IMR-90 (cell line): Measurements from ENCODE around the gene GGPS1.

Experiments
- CEBPB ChIP-seq: IDR thresholded peaks from 2 replicates; pipeline ENCODE4 v1.6.1; 2012; ENCODE audit warnings: low read depth, low read length, improper control_type of control experiment
- MAFK ChIP-seq: IDR thresholded peaks from 2 replicates; pipeline ENCODE4 v1.6.1; 2012; ENCODE audit warnings: low read depth, low read length, improper control_type of control experiment
- NFE2L2 ChIP-seq: fragments of 150-350 bp; IDR thresholded peaks from 2 replicates; pipeline ENCODE4 v1.6.1; 2016; ENCODE audit warnings: low read depth, mild to moderate bottlenecking, low read length
- POLR2A ChIP-seq: IDR thresholded peaks from 2 replicates; pipeline ENCODE4 v1.6.1; 2012; ENCODE audit warnings: mild to moderate bottlenecking, low read depth, low read length
- RAD21 ChIP-seq: IDR thresholded peaks from 2 replicates; pipeline ENCODE4 v1.6.1; 2012; ENCODE audit warnings: low read length, improper control_type of control experiment
- RFX5 ChIP-seq: IDR thresholded peaks from 2 replicates; pipeline ENCODE4 v1.8.0; 2012; ENCODE audit warnings: low read depth, mild to moderate bottlenecking, low read length, moderate library complexity
- TF ChIP-seq, protein P1 (sequence below): conservative IDR thresholded peaks from 2 replicates; pipeline ENCODE4 v1.5.1; 2012; ENCODE audit warnings: mild to moderate bottlenecking, low read depth, low read length, improper control_type of control experiment
- TF ChIP-seq, protein P2 (sequence below): fragments of 150-350 bp; IDR thresholded peaks from 2 replicates; pipeline ENCODE4 v1.6.1; 2016; ENCODE audit warnings: low read depth, mild to moderate bottlenecking, low read length, moderate library complexity, borderline replicate concordance
- TF ChIP-seq, protein P3 (sequence below): fragments of 150-350 bp; IDR thresholded peaks from 2 replicates; pipeline ENCODE4 v1.6.1; 2017; ENCODE audit warnings: mild to moderate bottlenecking, antibody characterized with exemption, low read length, low read depth

- TF ChIP-seq POLR2A (no peak), NFE2L2 (no peak), RFX5 (no peak), CEBPB (no peak), RAD21 (no peak), MAFK (no peak)
- TF ChIP-seq, protein P1, sequence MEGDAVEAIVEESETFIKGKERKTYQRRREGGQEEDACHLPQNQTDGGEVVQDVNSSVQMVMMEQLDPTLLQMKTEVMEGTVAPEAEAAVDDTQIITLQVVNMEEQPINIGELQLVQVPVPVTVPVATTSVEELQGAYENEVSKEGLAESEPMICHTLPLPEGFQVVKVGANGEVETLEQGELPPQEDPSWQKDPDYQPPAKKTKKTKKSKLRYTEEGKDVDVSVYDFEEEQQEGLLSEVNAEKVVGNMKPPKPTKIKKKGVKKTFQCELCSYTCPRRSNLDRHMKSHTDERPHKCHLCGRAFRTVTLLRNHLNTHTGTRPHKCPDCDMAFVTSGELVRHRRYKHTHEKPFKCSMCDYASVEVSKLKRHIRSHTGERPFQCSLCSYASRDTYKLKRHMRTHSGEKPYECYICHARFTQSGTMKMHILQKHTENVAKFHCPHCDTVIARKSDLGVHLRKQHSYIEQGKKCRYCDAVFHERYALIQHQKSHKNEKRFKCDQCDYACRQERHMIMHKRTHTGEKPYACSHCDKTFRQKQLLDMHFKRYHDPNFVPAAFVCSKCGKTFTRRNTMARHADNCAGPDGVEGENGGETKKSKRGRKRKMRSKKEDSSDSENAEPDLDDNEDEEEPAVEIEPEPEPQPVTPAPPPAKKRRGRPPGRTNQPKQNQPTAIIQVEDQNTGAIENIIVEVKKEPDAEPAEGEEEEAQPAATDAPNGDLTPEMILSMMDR = no peak
- TF ChIP-seq, protein P2, sequence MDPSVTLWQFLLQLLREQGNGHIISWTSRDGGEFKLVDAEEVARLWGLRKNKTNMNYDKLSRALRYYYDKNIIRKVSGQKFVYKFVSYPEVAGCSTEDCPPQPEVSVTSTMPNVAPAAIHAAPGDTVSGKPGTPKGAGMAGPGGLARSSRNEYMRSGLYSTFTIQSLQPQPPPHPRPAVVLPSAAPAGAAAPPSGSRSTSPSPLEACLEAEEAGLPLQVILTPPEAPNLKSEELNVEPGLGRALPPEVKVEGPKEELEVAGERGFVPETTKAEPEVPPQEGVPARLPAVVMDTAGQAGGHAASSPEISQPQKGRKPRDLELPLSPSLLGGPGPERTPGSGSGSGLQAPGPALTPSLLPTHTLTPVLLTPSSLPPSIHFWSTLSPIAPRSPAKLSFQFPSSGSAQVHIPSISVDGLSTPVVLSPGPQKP = no peak
- TF ChIP-seq, protein P3, sequence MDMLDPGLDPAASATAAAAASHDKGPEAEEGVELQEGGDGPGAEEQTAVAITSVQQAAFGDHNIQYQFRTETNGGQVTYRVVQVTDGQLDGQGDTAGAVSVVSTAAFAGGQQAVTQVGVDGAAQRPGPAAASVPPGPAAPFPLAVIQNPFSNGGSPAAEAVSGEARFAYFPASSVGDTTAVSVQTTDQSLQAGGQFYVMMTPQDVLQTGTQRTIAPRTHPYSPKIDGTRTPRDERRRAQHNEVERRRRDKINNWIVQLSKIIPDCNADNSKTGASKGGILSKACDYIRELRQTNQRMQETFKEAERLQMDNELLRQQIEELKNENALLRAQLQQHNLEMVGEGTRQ = no peak
Observed at GRCh38 chr1:235336903-235337302, 8.5 kb downstream of the GGPS1 start.
